Mucosa of rectum (tissue), 2 donors: Measurements from ENCODE around the gene CHAMP1.

Experiments
- H3K27ac ChIP-seq, 2 donors: one replicate each; pipeline ENCODE4 v1.7.0; 2013; ENCODE audit warnings: inconsistent platforms in 2 of 2, low read depth in 2 of 2, low read length in 2 of 2
- H3K27me3 ChIP-seq, 2 donors: one replicate each; pipeline ENCODE4 v1.7.0; 2013; ENCODE audit warnings: low read length in 2 of 2; ENCODE audit not compliant: control insufficient read depth in 2 of 2, insufficient read depth in 2 of 2
- H3K36me3 ChIP-seq, 2 donors: one replicate each; pipeline ENCODE4 v1.7.0; 2013; ENCODE audit warnings: low read length in 2 of 2; ENCODE audit not compliant: control insufficient read depth in 2 of 2, insufficient read depth in 2 of 2
- H3K4me1 ChIP-seq, 2 donors: one replicate each; pipeline ENCODE4 v1.7.0; 2013; ENCODE audit warnings: low read length in 2 of 2, mild to moderate bottlenecking in 1 of 2; ENCODE audit not compliant: control insufficient read depth in 2 of 2, insufficient read depth in 2 of 2
- H3K4me3 ChIP-seq, 2 donors: one replicate each; pipeline ENCODE4 v1.7.0; 2013; ENCODE audit warnings: low read length in 2 of 2
- H3K9ac ChIP-seq, 2 donors: one replicate each; pipeline ENCODE4 v1.7.0; 2013; ENCODE audit warnings: low read length in 2 of 2, low read depth in 1 of 2, mild to moderate bottlenecking in 1 of 2
- H3K9me3 ChIP-seq, 2 donors: one replicate each; pipeline ENCODE4 v1.7.0; 2013; ENCODE audit warnings: low read length in 2 of 2; ENCODE audit not compliant: control insufficient read depth in 2 of 2
- donor health status: healthy.
- donor health status: Normal muscosa, but diverticular disease.

CHAMP1 gene

GRCh38 chr13:114314074-114314912 is at the start of gene CHAMP1:
CHAMP1 (plus strand) TSS chr13:114314503; CDS start chr13:114323843, 9,340 bp downstream.
- Histone ChIP-seq H3K9me3 (no peaks in the 10 kb centered on the region), H3K4me3 (peak within 1 kb of the TSS; percentile 87 to 88), H3K36me3 (no peaks in the 10 kb centered on the region), H3K27me3 (no peaks in the 10 kb centered on the region), H3K4me1 (peaks cover 14% of the 10 kb centered on the region in 2 donors), H3K27ac (peak within 1 kb of the TSS; percentile 91), H3K9ac (peak within 1 kb of the TSS; percentile 77 to 80)

- peaks cover 53 to 76% of the 10 kb centered on the region in 2 donors for H3K36me3 ChIP-seq
- H3K27ac ChIP-seq: no peak overlapping the region
- no peaks in the 10 kb centered on the region for H3K27me3 ChIP-seq
Measured at GRCh38 chr13:114264886-114265611, 49.3 kb upstream of the CHAMP1 start.

DNA sequence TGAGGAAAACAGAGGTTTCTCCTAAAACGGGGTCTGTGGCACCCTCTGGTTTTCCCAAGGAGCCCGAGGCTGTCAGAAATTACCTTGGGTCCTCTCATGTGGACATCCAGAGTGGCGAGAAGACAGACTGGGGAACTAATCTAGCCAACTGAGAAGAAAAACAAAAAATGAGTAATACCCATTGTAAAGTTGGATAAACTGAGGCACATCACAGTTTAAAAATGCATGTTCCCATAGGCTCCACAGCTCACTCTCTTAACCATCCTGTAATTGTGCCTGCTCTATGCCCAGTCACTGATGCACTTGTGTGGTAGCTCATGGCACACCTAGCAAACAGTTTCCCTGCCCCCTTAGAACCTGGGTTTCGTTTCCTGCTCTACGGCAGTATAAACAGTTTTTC is 48.1 kb upstream of the CHAMP1 start:
- H3K36me3 ChIP-seq: peaks cover 52 to 70% of the 10 kb centered on the region in 2 donors
- no peak overlapping the region for H3K9ac ChIP-seq
- no peaks in the 10 kb centered on the region for H3K27me3 ChIP-seq
- peaks cover 6 to 7% of the 10 kb centered on the region in 2 donors for H3K4me1 ChIP-seq
- H3K9me3 ChIP-seq: no peaks in the 10 kb centered on the region
- H3K4me3 ChIP-seq: no peak overlapping the region
- H3K27ac ChIP-seq: no peak overlapping the region

More at GRCh38 chr13:114264886-114265611, 49.3 kb upstream of the CHAMP1 start:
- no peak overlapping the region for H3K9ac ChIP-seq
- no peak overlapping the region for H3K4me3 ChIP-seq
- peaks cover 6 to 17% of the 10 kb centered on the region in 2 donors for H3K4me1 ChIP-seq
- H3K9me3 ChIP-seq: no peaks in the 10 kb centered on the region

- no peaks in the 10 kb centered on the region for H3K27me3 ChIP-seq
- H3K9me3 ChIP-seq: no peaks in the 10 kb centered on the region
- no peak overlapping the region for H3K9ac ChIP-seq
- no peak overlapping the region for H3K27ac ChIP-seq
- H3K4me3 ChIP-seq: no peak overlapping the region
- peaks cover 0 to 2% of the 10 kb centered on the region in 2 donors for H3K4me1 ChIP-seq
- peaks cover 52 to 63% of the 10 kb centered on the region in 2 donors for H3K36me3 ChIP-seq
Measured at GRCh38 chr13:114268344-114269280, 45.7 kb upstream of the CHAMP1 start.

DNA sequence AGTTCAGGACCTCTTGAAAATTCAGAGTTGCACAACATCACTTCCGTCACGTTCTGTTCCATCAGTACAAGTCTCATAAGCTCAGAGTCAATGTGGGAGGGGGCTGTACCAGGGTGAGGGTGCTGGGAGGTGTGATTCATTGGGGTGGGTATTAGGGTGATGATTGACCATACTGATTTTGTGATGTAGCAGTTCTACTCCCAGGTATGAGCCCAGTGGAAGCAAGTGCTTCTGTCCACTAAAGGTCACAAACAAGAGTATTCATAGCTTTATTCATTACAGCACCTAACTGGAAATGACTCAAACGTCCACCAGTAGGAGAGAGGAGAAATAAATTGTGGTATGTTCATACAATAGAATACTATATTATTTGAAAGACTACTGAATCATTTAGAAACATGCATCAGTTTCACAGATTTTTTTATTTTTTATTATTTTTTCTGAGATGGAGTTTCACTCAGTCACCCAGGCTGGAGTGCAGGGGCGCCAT is 45.0 kb upstream of the CHAMP1 start:
- H3K9me3 ChIP-seq: no peaks in the 10 kb centered on the region
- H3K4me1 ChIP-seq: peaks cover 0 to 2% of the 10 kb centered on the region in 2 donors
- peaks cover 46 to 62% of the 10 kb centered on the region in 2 donors for H3K36me3 ChIP-seq
- H3K9ac ChIP-seq: no peak overlapping the region
- H3K4me3 ChIP-seq: no peak overlapping the region
- no peak overlapping the region for H3K27ac ChIP-seq
- H3K27me3 ChIP-seq: no peaks in the 10 kb centered on the region

- H3K36me3 ChIP-seq: peaks cover 35 to 56% of the 10 kb centered on the region in 2 donors
- H3K9ac ChIP-seq: no peak overlapping the region
- no peaks in the 10 kb centered on the region for H3K9me3 ChIP-seq
- no peaks in the 10 kb centered on the region for H3K27me3 ChIP-seq
- no peak overlapping the region for H3K27ac ChIP-seq
- H3K4me3 ChIP-seq: no peak overlapping the region
- peaks cover 0 to 2% of the 10 kb centered on the region in 2 donors for H3K4me1 ChIP-seq
Measured at GRCh38 chr13:114272977-114273376, 41.3 kb upstream of the CHAMP1 start.

DNA sequence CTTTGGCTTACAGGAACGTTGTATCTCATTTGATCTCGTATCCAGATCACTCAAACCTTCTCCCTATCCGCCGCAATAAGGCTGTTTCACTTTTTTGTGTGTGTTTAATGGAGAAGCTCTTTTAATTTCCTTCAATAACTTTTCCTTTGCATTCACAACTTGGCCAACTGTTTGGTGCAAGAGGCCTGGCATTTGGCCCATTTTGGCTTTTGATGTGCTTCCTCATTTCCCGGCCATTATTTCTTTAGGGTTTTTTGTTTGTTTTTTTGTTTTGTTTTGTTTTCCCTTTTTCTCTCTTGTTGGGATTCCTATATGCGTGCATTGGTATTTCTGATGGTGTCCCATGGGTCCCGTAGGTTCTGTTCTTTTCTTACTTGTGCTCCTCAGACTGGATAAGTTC is 39.0 kb upstream of the CHAMP1 start:
- peaks cover 22 to 36% of the 10 kb centered on the region in 2 donors for H3K36me3 ChIP-seq

DNA sequence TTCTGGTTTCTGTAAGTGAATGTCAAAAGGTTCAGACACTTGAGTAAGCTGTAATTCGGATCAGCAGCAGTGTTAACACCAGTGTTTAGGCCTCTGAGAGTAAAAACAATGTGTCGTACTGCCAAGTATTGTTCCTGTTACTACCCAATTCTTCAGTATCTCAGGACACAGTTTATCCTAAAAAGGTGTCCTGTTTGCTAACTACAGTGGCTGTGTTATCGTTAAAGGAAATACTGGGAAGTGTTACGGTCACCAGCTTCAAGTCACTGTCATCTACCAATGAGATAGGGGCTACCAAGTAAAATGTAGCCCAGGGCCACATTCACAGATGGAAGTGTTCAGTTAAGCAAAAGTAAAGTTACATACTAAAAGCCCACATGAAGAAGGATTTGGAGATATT is 35.2 kb upstream of the CHAMP1 start:
- no peak overlapping the region for H3K27ac ChIP-seq
- peaks cover 9 to 13% of the 10 kb centered on the region in 2 donors for H3K4me1 ChIP-seq
- no peak overlapping the region for H3K9ac ChIP-seq

More for the DNA sequence above, 39.0 kb upstream of the CHAMP1 start:
- Histone ChIP-seq H3K4me3 (no peak overlapping the region), H3K9me3 (no peaks in the 10 kb centered on the region), H3K4me1 (peaks cover 0 to 3% of the 10 kb centered on the region in 2 donors), H3K27ac (no peak overlapping the region), H3K9ac (no peak overlapping the region), H3K27me3 (no peaks in the 10 kb centered on the region)

GRCh38 chr13:114279758-114280355 is 34.4 kb upstream of the CHAMP1 start:
- no peak overlapping the region for H3K9ac ChIP-seq
- H3K4me3 ChIP-seq: peak overlapping the region in 1 of 2 donors; percentile 81

More for the DNA sequence above, 35.2 kb upstream of the CHAMP1 start:
- Histone ChIP-seq H3K36me3 (peaks cover 10 to 24% of the 10 kb centered on the region in 2 donors), H3K27me3 (no peaks in the 10 kb centered on the region), H3K4me3 (no peak overlapping the region), H3K9me3 (no peaks in the 10 kb centered on the region)

More at GRCh38 chr13:114279758-114280355, 34.4 kb upstream of the CHAMP1 start:
- peaks cover 9 to 13% of the 10 kb centered on the region in 2 donors for H3K4me1 ChIP-seq
- no peaks in the 10 kb centered on the region for H3K27me3 ChIP-seq
- peaks cover 10 to 18% of the 10 kb centered on the region in 2 donors for H3K36me3 ChIP-seq
- no peak overlapping the region for H3K27ac ChIP-seq
- H3K9me3 ChIP-seq: no peaks in the 10 kb centered on the region
